ENCODE measurements around the gene SNURF. TPM values are rescaled to one million over a fixed set of nuclear protein-coding genes. Genes with fewer than 3 reads are reported as not detected.

Gene SNURF
- total and polyA plus RNA-seq, 2 of the 4 experiments (the other 2 are of a cell fraction), result 6.5 to 8.1 TPM

DNA sequence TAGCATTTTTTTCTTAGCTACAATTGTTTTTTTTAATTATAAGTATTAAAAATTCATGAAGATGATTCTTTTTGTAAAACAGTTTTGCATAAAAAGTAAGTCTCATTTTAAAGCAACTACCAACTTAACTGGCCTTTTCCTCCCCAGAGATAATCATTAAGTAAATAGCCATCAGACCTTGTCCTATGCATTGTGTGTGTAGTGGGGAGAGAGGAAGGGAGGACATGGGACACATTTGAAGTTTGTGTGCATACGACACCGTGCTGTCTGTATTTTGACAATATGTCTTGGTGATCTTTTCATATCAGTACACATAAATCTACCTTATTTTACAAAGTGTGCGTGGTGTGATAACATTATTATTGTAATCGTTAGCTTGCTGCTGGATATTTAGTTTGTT is 8.1 kb downstream of the SNURF start:
- H3K27me3 ChIP-seq (ENCODE audit: control insufficient read depth, insufficient read depth, low read length), result no peaks in the 10 kb centered on the region
- no peak overlapping the region for H3K18ac ChIP-seq (ENCODE audit: low read depth, low read length)
- H3K4ac ChIP-seq (ENCODE audit: low read depth, low read length), result no peak overlapping the region
- CTCF ChIA-PET, result no interaction called here
- no peak for TF ChIP-seq MAZ (IDR thresholded peaks at IDR 0.05; ENCODE audit: borderline replicate concordance, low read depth, low read length)
- H2BK120ac ChIP-seq (ENCODE audit: low read depth, low read length), result no peak overlapping the region
- dilution Hi-C loops (cut with HindIII; ENCODE audit: low sequenced_read_pairs, unreplicated experiment) (no loop called here), in situ Hi-C loops (cut with MboI; ENCODE audit: low sequenced_read_pairs) (no loop called here), intact Hi-C loops (cut with micrococcal nuclease) (no loop called here)
- no peak overlapping the region for H4K8ac ChIP-seq (ENCODE audit: low read depth in 2 of 2, low read length in 2 of 2)
- no peaks in the 10 kb centered on the region for H3K4me1 ChIP-seq (ENCODE audit: control insufficient read depth, insufficient read depth, low read length)
- H3K9ac ChIP-seq (ENCODE audit: low read depth, low read length), result no peak overlapping the region
- 0 out of 2 replicates have a peak, but pooled peaks cover 2% of the 10 kb centered on the region for H3K9me3 ChIP-seq (ENCODE audit: control insufficient read depth, insufficient read depth, low read length)
- POLR2A ChIA-PET (ENCODE audit: unreplicated experiment), result no interaction called here
- no peak overlapping the region for H3K4me2 ChIP-seq (ENCODE audit: low read depth, low read length)
- 71% methylated on average over 1 of the region's 4 CpGs; no CpG with 5 or more reads in 1 of the 2 experiments for WGBS, 2 experiments (ENCODE audit: extremely low coverage in 2 of 2, insufficient read length in 1 of 2)
- H3K9me1 ChIP-seq (ENCODE audit: insufficient read depth, low read length), result no peaks in the 10 kb centered on the region
- H3K79me1 ChIP-seq (ENCODE audit: low read depth in 1 of 2, low read length in 2 of 2), result peaks cover 0 to 12% of the 10 kb centered on the region in 2 experiments; a peak in 3 of 4 replicates
- H4K20me1 ChIP-seq (ENCODE audit: insufficient read depth, low read length), result peaks cover 31% of the 10 kb centered on the region
- no peak overlapping the region for H2BK15ac ChIP-seq (ENCODE audit: low read depth, low read length)
- H2BK5ac ChIP-seq (ENCODE audit: low read depth, low read length, poor library complexity, severe bottlenecking), result no peak overlapping the region
- H2AK9ac ChIP-seq (replicated peaks; ENCODE audit: low read depth, low read length, poor library complexity), result no peak overlapping the region
- no peak overlapping the region for H2BK20ac ChIP-seq (ENCODE audit: low read depth, low read length)
- no peak overlapping the region for H4K91ac ChIP-seq (ENCODE audit: insufficient read depth, low read depth, low read length)
- H3K56ac ChIP-seq (ENCODE audit: extremely low read depth, insufficient read depth, low read length), result no peak overlapping the region
- H2AFZ ChIP-seq (replicated peaks; ENCODE audit: low read length, poor library complexity), result no peak overlapping the region
- peaks cover 25% of the 10 kb centered on the region for H3K36me3 ChIP-seq (ENCODE audit: control insufficient read depth, insufficient read depth, low read length)
- no peak overlapping the region for H3K14ac ChIP-seq (replicated peaks; ENCODE audit: low read depth, low read length)
- DNase-seq (no peak), ATAC-seq (ENCODE audit: low read depth) (no peak)
- H4K5ac ChIP-seq (ENCODE audit: low read depth, low read length), result no peak overlapping the region
- no TSS peak for BruUV-seq (replicated peaks)
- H3K23ac ChIP-seq (ENCODE audit: low read depth, low read length), result no peak overlapping the region
- H2AK5ac ChIP-seq (ENCODE audit: low read depth, low read length), result no peak overlapping the region
- no peak overlapping the region for H3K27ac ChIP-seq (ENCODE audit: insufficient read depth, low read length)
- no peak overlapping the region for H3K4me3 ChIP-seq (ENCODE audit: insufficient read depth, low read depth, low read length)
